Thyroid gland (tissue), 4 donors: ENCODE measurements around the gene TMSB10.

ENCODE experiments used
- CTCF ChIP-seq, 6 experiments: fragments of 200-600 bp in 3 of 6; fragments of 450-650 bp in 3 of 6; sonication (generic) in 3 of 6; IDR thresholded peaks; one replicate each; pipeline ENCODE4 v1.5.1; 2016 to 2019; ENCODE audit warnings: antibody characterized with exemption in 6 of 6, mild to moderate bottlenecking in 2 of 6, inconsistent platforms in 1 of 6, moderate library complexity in 1 of 6
- POLR2A ChIP-seq, 2 donors: fragments of 450-650 bp; IDR thresholded peaks; one replicate each; pipeline ENCODE4 v1.6.1; 2017; ENCODE audit warnings: antibody characterized with exemption in 2 of 2, mild to moderate bottlenecking in 2 of 2, moderate library complexity in 1 of 2

- TF ChIP-seq POLR2A (IDR thresholded peaks at IDR 0.05) (no peak), CTCF (IDR thresholded peaks at IDR 0.05) (no peak)
Measured at GRCh38 chr2:84925336-84925723, 19.9 kb downstream of the TMSB10 start.
